ENCODE data around the gene NAT16. TPM values are rescaled to one million over a fixed set of nuclear protein-coding genes. Genes with fewer than 3 reads are reported as not detected.

Gene NAT16
- total and polyA plus RNA-seq, 2 of the 13 experiments (the other 11 are each of a cell fraction or from before 2014, with no cell fraction given): 0.04 TPM; not detected in 1

GRCh38 chr7:101122933-101123702 lies 57.0 kb downstream of the NAT16 start (continued):
- TF ChIP-seq CEBPG (CRISPR knock-in tag; IDR thresholded peaks at IDR 0.05): peak; percentile 97
- TF ChIP-seq FOXO1 (CRISPR knock-in tag; IDR thresholded peaks at IDR 0.05): no peak; the same call in 1 of the 2 replicates
- peak; percentile 43; the same call in 1 of the 2 replicates for TF ChIP-seq ZNF770 (CRISPR knock-in tag; IDR thresholded peaks at IDR 0.05)
- peak; percentile 89 for TF ChIP-seq MED1 (CRISPR knock-in tag; IDR thresholded peaks at IDR 0.05)
- TF ChIP-seq ZNF333 (CRISPR knock-in tag; IDR thresholded peaks at IDR 0.05; ENCODE audit: borderline replicate concordance): no peak
- no peak for TF ChIP-seq BCL3 (CRISPR knock-in tag; IDR thresholded peaks at IDR 0.05)
- TF ChIP-seq ZNF18 (CRISPR knock-in tag; IDR thresholded peaks at IDR 0.05; ENCODE audit: insufficient replicate concordance): peak; percentile 47
- TF ChIP-seq RCOR2 (CRISPR knock-in tag; IDR thresholded peaks at IDR 0.05): 0 out of 2 replicates have a peak, but pooled peaks have one; percentile 51
- peak; percentile 87 for TF ChIP-seq ZNF362 (CRISPR knock-in tag; IDR thresholded peaks at IDR 0.05; ENCODE audit: borderline replicate concordance)
- peak; percentile 15; the same call in 1 of the 2 replicates for TF ChIP-seq POGZ (CRISPR knock-in tag; IDR thresholded peaks at IDR 0.05)
- TF ChIP-seq SALL2 (CRISPR knock-in tag; IDR thresholded peaks at IDR 0.05): 0 out of 2 replicates have a peak, but pooled peaks have one; percentile 28
- peak; percentile 66 for TF ChIP-seq IKZF5 (CRISPR knock-in tag; IDR thresholded peaks at IDR 0.05)
- TF ChIP-seq EZH2 (conservative IDR thresholded peaks at IDR 0.05; ENCODE audit: low read depth, low read length): no peak
- TF ChIP-seq ZNF670 (CRISPR knock-in tag; IDR thresholded peaks at IDR 0.05; ENCODE audit: borderline replicate concordance): peak; percentile 72; the same call in 1 of the 2 replicates
- TF ChIP-seq ZXDC (CRISPR knock-in tag; IDR thresholded peaks at IDR 0.05): no peak
- TF ChIP-seq ZNF263 (CRISPR knock-in tag; IDR thresholded peaks at IDR 0.05): peak; percentile 73
- no peak for TF ChIP-seq ZNF879 (CRISPR knock-in tag; IDR thresholded peaks at IDR 0.05)
- TF ChIP-seq HNRNPLL (IDR thresholded peaks at IDR 0.05; ENCODE audit: low read depth, low read length, poor library complexity, severe bottlenecking): no peak
- no peak for TF ChIP-seq DR1 (CRISPR knock-in tag; IDR thresholded peaks at IDR 0.05)
